ENCODE measurements around the gene GRIK4.
"Not testable (repeated sequence)": the region's sequence is repeated elsewhere in the genome, so short reads cannot be mapped to it uniquely, and the experiment has no call there.

The GRIK4 gene

GRCh38 chr11:120605469-120605868 lies 93.9 kb downstream of the GRIK4 start:
- no peak for DNase-seq (ENCODE audit: low read depth in 2 of 2)

GRCh38 chr11:120606211-120607010 lies 94.9 kb downstream of the GRIK4 start:
- no peak for DNase-seq (ENCODE audit: low read depth in 2 of 2)

- DNase-seq (ENCODE audit: low read depth in 2 of 2), result no peak
Measured at GRCh38 chr11:120608061-120608460, 96.5 kb downstream of the GRIK4 start.

- no peak for DNase-seq (ENCODE audit: low read depth in 2 of 2)
Measured at GRCh38 chr11:120608760-120609211, 97.2 kb downstream of the GRIK4 start.

- no peak for DNase-seq (ENCODE audit: low read depth in 2 of 2)
Measured at GRCh38 chr11:120610111-120610510, 98.6 kb downstream of the GRIK4 start.

GRCh38 chr11:120611581-120611980 lies 100.0 kb downstream of the GRIK4 start:
- no peak for DNase-seq (ENCODE audit: low read depth in 2 of 2)

- no peak for DNase-seq (ENCODE audit: low read depth in 2 of 2)
Measured at GRCh38 chr11:120612513-120613263, 101.1 kb downstream of the GRIK4 start.

GRCh38 chr11:120613264-120614226 lies 102.0 kb downstream of the GRIK4 start:
- DNase-seq (ENCODE audit: low read depth in 2 of 2), result no peak

- DNase-seq (ENCODE audit: low read depth in 2 of 2), result no peak
Measured at GRCh38 chr11:120615391-120615790, 103.8 kb downstream of the GRIK4 start.

- DNase-seq (ENCODE audit: low read depth in 2 of 2), result no peak
Measured at GRCh38 chr11:120618399-120618798, 106.9 kb downstream of the GRIK4 start.

GRCh38 chr11:120622189-120622875 lies 110.8 kb downstream of the GRIK4 start:
- no peak for DNase-seq (ENCODE audit: low read depth in 2 of 2)

- not testable (repeated sequence) for DNase-seq (ENCODE audit: low read depth in 2 of 2)
Measured at GRCh38 chr11:120624992-120625391, 113.4 kb downstream of the GRIK4 start.

GRCh38 chr11:120625565-120625964 lies 114.0 kb downstream of the GRIK4 start:
- no peak for DNase-seq (ENCODE audit: low read depth in 2 of 2)

GRCh38 chr11:120626791-120627190 lies 115.2 kb downstream of the GRIK4 start:
- no peak for DNase-seq (ENCODE audit: low read depth in 2 of 2)

- no peak for DNase-seq (ENCODE audit: low read depth in 2 of 2)
Measured at GRCh38 chr11:120627327-120628163, 116.0 kb downstream of the GRIK4 start.

GRCh38 chr11:120629407-120630080 lies 118.0 kb downstream of the GRIK4 start:
- no peak for DNase-seq (ENCODE audit: low read depth in 2 of 2)

GRCh38 chr11:120630122-120630521 lies 118.6 kb downstream of the GRIK4 start:
- no peak for DNase-seq (ENCODE audit: low read depth in 2 of 2)

GRCh38 chr11:120632579-120632978 lies 121.0 kb downstream of the GRIK4 start:
- no peak for DNase-seq (ENCODE audit: low read depth in 2 of 2)

GRCh38 chr11:120633616-120634393 lies 122.3 kb downstream of the GRIK4 start:
- DNase-seq (ENCODE audit: low read depth in 2 of 2), result no peak

Measured in activated CD8-positive, alpha-beta memory T cell treated with anti-CD3 and anti-CD28 coated beads for 4 hours (primary cell).